GM18508 (cell line): ENCODE data around the gene SYT14.
"Not testable (repeated sequence)": the region's sequence is repeated elsewhere in the genome, so short reads cannot be mapped to it uniquely, and the experiment has no call there.

Experiments
- ATAC-seq: cut with Tn5 transposase; IDR thresholded peaks from one replicate; pipeline ENCODE4 v1.9.1; 2021; ENCODE audit warnings: moderate number of reproducible peaks; ENCODE audit not compliant: insufficient read depth, unreplicated experiment

The SYT14 gene

GRCh38 chr1:209931141-209931540 lies 6.9 kb upstream of the SYT14 start:
- ATAC-seq = no peak

- no peak for ATAC-seq
These were observed 1.9 kb upstream of the SYT14 start for GRCh38 chr1:209936125-209936524.

- no peak for ATAC-seq
These were observed 7.4 kb downstream of the SYT14 start for GRCh38 chr1:209945377-209945776.

- no peak for ATAC-seq
These were observed 10.1 kb downstream of the SYT14 start for GRCh38 chr1:209948155-209948554.

GRCh38 chr1:209956116-209956515 lies 18.1 kb downstream of the SYT14 start:
- ATAC-seq = no peak

GRCh38 chr1:209959623-209960022 lies 21.6 kb downstream of the SYT14 start:
- no peak for ATAC-seq

GRCh38 chr1:209960926-209961325 lies 22.9 kb downstream of the SYT14 start:
- no peak for ATAC-seq

- no peak for ATAC-seq
These were observed 24.4 kb downstream of the SYT14 start for GRCh38 chr1:209962388-209962787.

- ATAC-seq = no peak
These were observed 24.8 kb downstream of the SYT14 start for GRCh38 chr1:209962856-209963255.

- no peak for ATAC-seq
These were observed 28.0 kb downstream of the SYT14 start for GRCh38 chr1:209965996-209966395.

GRCh38 chr1:209978721-209979120 lies 40.7 kb downstream of the SYT14 start:
- not testable (repeated sequence) for ATAC-seq

- no peak for ATAC-seq
These were observed 45.9 kb downstream of the SYT14 start for GRCh38 chr1:209983953-209984352.

- no peak for ATAC-seq
These were observed 47.0 kb downstream of the SYT14 start for GRCh38 chr1:209985002-209985401.

- no peak for ATAC-seq
These were observed 50.7 kb downstream of the SYT14 start for GRCh38 chr1:209988706-209989105.

GRCh38 chr1:209989525-209989924 lies 51.5 kb downstream of the SYT14 start:
- ATAC-seq = no peak

- ATAC-seq = no peak
These were observed 55.2 kb downstream of the SYT14 start for GRCh38 chr1:209993061-209993830.

GRCh38 chr1:209996348-209996747 lies 58.3 kb downstream of the SYT14 start:
- no peak for ATAC-seq

GRCh38 chr1:209999005-209999404 lies 61.0 kb downstream of the SYT14 start:
- no peak for ATAC-seq

GRCh38 chr1:210001751-210002150 lies 63.7 kb downstream of the SYT14 start:
- ATAC-seq = no peak

- no peak for ATAC-seq
These were observed 65.5 kb downstream of the SYT14 start for GRCh38 chr1:210003501-210003900.

- ATAC-seq = no peak
These were observed 72.1 kb downstream of the SYT14 start for GRCh38 chr1:210010161-210010560.

- ATAC-seq = no peak
These were observed 83.3 kb downstream of the SYT14 start for GRCh38 chr1:210021145-210021860.
